Stimulated activated memory B cell treated with anti-CD40 and anti-IgM and Interleukin-4, amounts not matched to agents 10 μg/mL and 1 μg/mL and 100 μg/mL, for 72 hours (primary cell): ENCODE measurements around the gene RGS21.

Source experiments
- ATAC-seq: fragments of 150-1000 bp; cut with Tn5 transposase; 2 replicates; pipeline ENCODE4 v1.10.0; 2021
- H3K27ac Mint-ChIP-seq: one replicate; pipeline ENCODE4 v1.8.0; 2022; ENCODE audit warnings: mild to moderate bottlenecking, mixed read lengths
- H3K27me3 Mint-ChIP-seq: one replicate; pipeline ENCODE4 v1.8.0; 2022; ENCODE audit warnings: mixed read lengths
- H3K36me3 Mint-ChIP-seq: one replicate; pipeline ENCODE4 v1.8.0; 2022; ENCODE audit warnings: mixed read lengths
- H3K4me1 Mint-ChIP-seq: one replicate; pipeline ENCODE4 v1.8.0; 2022; ENCODE audit warnings: mixed read lengths
- H3K4me3 Mint-ChIP-seq: one replicate; pipeline ENCODE4 v1.8.0; 2022; ENCODE audit warnings: mild to moderate bottlenecking, moderate library complexity, mixed read lengths
- H3K9me3 Mint-ChIP-seq: one replicate; pipeline ENCODE4 v1.8.0; 2022; ENCODE audit warnings: mixed read lengths

The RGS21 gene

GRCh38 chr1:192407206-192407605 is 90.4 kb downstream of the RGS21 start:
- Mint-ChIP-seq H3K4me1 (no peaks in the 10 kb centered on the region), H3K36me3 (no peaks in the 10 kb centered on the region), H3K4me3 (no peak overlapping the region), H3K27me3 (no peaks in the 10 kb centered on the region), H3K9me3 (no peaks in the 10 kb centered on the region), H3K27ac (no peak overlapping the region)
- no peak for ATAC-seq
